NCI-H82 treated with DMSO at 0.1 percent for 48 hours (cell line): ENCODE data around the gene ZBED4.

Source experiments
- DNase-seq: peaks from one replicate; lab custom pipeline; 2025; ENCODE audit not compliant: unreplicated experiment; lab: John Stamatoyannopoulos, UW

The ZBED4 gene

DNA sequence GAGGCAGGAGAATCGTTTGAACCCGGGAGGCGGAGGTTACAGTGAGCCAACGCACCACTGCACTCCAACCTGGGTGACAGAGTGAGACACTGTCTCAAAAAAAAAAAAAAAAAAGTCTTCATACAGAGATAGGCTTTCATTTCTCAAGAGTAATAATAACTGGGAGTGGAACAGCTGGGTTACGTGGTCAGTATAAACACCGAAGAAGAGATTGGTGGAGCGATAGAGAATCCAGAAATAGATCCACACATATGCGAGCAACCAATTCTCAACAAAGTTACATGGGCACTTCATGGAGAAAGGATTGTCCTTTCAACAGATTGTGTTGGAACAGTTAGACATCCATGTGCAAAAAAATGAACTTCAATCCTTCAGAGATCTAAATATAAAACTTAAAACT lies 24.6 kb downstream of the ZBED4 start:
- no peak for DNase-seq

DNA sequence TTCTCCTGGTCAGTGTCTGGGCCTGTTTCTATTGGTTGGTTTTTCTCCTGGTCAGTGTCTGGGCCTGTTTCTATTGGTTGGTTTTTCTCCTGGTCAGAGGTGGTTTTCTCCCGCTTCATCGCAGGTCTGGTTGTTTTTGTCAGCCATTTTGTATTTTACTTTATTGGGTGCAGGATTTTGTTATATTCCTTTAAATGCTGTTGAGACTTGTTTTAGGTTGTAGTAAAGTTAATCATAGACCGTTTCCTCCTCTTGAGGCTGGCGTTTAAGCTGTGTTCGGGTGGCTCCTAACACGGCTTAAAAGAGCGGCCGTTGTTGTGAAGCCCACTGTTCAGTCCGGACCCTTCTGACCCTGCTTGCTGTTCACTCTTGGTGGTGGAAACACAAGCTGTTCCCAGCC lies 26.2 kb downstream of the ZBED4 start:
- no peak for DNase-seq

DNA sequence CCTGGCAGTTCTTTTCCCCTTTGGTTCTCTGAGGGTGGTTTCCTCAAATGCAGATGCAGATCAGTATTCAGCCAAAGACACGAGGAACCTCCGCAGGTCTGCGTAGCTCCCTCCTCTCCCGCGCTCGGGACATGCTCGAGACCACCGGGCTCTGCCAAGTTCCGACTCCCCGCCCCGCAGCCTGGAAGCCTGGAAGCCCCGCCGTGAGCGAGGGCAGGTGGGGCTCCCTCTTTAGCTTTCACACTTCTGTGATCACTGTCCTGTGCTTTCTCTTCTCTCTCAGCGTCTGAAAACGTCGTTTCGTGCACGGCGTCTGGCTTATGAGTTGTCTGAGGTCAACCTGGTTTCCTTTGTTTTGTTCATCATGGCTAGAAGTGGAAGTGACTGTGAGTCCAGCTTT lies 26.6 kb downstream of the ZBED4 start:
- DNase-seq, result no peak

DNA sequence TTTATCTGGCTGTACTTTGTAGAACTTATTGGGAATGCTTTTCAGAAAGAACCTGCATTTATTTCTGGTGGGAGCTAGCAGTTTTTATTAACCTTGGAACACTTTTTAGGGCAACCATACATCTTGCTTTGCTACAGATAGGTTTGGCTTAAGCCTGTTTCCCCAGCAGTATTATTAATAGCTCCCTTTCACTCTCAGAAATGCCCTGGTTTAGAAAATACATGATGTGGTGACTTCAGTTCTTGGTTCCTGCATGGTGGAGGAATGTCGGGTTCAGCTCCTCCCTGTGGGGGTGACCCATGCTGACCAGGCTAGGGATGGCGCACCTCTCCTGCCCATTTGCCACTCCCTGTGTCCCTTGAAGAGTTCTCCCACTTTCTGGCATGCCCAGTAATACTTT lies 28.2 kb downstream of the ZBED4 start:
- no peak for DNase-seq

DNA sequence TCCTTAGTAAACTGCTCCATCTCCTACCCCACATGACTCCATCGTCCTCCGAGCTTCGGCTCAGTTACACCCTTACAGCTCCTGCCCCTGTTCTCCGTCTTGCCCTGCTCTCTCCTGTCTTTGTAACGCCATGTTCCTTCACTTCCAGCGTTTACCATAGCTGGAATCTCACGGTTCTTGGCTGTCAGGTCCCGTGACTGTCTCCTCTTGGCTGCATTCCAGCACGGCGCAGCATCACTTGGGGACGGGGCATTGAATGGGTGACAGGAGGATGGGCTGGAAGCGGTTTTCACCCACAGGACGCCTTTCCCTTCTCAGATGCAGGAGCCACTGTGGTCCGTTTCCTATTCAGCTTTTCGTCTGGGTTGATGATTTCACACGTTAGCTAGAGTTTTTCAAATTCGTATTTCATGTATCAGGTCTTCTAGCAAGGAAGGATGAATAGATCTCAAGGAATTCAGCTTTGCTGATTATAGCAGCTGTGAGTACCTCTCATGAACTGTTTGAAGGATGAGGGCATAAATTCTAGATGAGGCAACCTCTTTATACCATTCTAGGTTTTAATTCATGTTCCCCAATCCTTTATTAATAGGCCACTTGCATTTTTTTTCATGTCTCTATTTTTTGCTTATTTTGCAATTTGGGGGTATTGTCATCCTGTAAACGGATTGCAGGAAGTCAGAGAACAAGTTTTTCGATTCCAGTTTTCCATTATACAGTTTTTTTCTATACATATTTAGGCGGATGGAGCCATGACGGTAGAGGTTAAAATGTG lies 29.1 kb downstream of the ZBED4 start:
- no peak for DNase-seq

DNA sequence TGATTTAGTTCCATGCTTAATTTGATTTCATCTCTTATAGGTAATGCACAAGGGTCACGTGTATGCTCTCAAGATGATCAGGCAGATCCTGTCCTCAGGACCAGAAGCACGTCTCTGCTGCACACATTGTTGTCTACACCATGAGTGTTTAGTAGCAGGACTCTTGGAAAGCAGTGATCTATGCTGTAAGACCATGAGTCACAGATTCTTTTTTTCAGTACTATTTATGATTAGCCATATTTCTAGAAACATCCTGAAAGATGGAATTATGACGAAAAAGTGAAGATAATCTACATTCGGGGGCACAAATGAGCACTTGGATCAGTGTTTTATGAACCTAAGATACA lies 29.6 kb downstream of the ZBED4 start:
- no peak for DNase-seq

DNA sequence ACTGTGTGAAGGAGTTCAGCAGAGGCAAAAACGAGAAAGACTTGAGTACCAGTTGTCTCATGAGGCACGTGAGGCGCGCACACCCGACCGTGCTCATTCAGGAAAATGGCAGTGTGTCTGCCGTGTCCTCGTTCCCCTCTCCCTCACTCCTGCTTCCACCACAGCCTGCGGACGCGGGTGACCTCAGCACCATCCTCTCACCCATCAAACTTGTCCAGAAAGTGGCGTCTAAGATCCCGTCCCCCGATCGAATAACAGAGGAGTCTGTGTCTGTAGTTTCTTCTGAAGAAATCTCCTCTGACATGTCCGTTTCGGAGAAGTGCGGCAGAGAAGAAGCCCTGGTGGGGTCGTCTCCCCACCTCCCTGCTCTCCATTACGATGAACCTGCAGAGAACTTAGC lies 30.4 kb downstream of the ZBED4 start:
- no peak for DNase-seq

DNA sequence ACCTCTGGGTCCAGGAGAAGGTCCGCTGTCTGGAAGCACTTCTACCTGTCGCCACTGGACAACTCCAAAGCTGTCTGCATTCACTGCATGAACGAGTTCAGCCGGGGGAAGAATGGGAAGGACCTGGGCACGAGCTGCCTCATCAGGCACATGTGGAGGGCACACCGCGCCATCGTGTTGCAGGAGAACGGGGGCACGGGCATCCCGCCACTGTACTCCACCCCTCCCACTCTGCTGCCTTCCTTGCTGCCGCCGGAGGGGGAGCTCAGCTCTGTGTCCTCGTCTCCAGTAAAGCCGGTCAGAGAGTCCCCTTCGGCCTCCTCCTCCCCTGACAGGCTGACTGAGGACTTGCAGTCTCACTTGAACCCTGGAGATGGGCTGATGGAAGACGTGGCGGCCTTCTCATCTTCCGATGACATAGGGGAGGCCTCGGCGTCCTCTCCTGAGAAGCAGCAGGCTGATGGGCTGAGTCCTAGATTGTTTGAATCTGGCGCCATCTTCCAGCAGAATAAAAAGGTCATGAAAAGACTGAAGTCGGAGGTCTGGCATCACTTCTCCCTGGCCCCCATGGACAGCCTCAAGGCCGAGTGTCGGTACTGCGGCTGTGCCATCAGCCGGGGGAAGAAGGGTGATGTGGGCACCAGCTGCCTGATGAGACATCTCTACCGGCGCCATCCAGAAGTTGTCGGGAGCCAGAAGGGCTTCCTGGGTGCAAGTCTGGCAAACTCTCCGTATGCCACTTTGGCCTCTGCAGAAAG lies 31.0 kb downstream of the ZBED4 start:
- DNase-seq, result no peak

DNA sequence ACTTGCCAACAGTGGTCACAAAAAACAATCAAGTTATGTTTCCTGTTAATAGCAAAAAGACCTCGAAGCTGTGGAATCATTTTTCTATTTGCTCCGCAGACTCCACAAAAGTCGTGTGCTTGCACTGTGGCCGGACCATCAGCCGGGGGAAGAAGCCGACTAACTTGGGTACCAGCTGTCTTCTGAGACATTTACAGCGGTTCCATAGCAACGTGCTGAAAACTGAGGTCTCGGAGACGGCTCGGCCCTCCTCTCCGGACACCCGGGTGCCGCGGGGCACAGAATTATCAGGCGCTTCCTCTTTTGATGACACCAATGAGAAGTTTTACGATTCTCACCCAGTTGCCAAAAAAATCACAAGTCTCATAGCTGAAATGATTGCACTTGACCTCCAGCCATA lies 31.6 kb downstream of the ZBED4 start:
- DNase-seq, result no peak

DNA sequence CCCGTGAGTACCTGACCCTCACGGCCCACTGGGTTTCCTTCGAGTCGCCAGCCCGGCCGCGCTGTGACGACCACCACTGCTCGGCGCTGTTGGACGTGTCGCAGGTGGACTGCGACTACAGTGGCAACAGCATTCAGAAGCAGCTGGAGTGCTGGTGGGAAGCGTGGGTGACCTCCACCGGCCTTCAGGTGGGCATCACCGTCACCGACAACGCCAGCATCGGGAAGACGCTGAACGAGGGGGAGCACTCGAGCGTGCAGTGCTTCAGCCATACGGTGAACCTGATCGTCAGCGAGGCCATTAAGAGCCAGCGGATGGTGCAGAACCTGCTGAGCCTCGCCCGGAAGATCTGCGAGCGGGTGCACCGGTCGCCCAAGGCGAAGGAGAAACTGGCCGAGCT lies 32.2 kb downstream of the ZBED4 start:
- no peak for DNase-seq

DNA sequence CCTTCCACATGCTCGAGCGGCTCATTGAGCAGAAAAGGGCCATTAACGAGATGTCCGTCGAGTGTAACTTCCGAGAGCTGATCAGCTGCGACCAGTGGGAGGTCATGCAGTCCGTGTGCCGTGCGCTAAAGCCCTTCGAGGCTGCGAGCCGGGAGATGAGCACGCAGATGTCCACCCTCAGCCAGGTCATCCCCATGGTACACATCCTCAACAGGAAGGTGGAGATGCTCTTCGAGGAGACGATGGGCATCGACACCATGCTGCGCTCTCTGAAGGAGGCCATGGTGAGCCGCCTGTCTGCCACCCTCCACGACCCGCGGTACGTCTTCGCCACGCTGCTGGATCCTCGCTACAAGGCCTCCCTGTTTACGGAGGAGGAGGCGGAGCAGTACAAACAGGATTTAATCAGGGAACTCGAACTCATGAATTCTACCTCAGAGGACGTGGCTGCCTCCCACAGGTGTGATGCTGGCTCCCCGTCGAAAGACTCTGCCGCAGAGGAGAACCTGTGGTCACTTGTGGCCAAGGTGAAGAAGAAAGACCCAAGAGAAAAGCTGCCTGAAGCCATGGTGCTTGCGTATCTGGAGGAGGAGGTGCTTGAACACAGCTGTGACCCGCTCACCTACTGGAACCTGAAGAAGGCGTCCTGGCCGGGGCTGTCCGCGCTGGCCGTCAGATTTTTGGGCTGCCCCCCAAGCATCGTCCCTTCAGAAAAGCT lies 32.9 kb downstream of the ZBED4 start:
- no peak for DNase-seq

DNA sequence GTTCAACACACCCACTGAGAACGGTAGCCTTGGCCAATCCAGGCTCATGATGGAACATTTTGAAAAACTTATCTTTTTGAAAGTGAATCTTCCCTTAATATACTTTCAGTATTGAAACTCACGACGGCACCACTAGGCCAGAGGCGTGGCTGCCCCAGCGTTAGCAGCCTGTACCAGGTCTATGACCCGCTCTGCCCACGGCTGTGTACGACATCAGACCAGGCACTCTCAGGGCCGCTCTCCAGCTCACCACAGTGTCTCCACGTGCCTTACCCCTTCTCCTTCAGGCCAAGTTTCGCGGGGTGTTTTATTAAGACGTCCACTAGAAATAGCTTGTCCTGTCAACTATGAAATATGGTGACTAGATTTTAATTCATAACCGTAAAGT lies 33.4 kb downstream of the ZBED4 start:
- DNase-seq, result no peak

DNA sequence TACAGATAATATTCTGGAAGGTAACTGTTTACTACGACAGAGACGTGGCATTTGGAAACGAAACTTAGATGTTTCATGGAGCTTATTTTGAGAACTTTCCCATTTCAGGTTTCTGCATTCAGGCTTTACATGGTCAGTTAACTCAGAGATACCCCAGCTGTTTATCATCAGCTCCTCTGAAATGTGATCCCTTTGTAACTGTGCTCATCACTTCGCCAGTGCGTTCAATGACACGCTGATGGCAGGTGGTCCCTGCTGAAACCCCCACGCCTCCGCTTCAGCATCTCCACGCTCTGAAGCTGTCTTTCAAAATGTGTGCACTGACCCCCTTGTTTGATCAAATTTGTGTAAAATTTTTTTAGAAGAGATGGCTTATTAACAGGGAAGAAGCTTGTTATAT lies 34.1 kb downstream of the ZBED4 start:
- no peak for DNase-seq

DNA sequence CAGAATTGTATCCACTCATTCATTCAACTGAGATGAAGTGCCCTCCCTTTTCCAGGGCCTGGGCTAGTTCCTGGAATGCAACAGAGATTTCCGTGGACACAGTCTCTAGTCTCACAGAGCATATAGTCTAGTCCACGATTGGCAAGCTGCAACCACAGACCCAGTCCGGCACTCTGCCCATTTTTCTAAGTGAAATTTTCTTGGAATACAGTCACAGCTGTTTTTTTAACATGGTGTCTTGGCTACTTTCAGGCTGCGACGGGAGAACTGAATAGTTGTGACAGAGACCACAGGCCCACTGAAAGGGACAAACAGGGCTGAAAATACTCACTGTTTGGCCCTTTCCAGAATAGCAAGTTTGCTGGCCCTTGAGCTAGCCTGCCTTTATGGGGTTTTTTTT lies 35.4 kb downstream of the ZBED4 start:
- DNase-seq, result no peak

DNA sequence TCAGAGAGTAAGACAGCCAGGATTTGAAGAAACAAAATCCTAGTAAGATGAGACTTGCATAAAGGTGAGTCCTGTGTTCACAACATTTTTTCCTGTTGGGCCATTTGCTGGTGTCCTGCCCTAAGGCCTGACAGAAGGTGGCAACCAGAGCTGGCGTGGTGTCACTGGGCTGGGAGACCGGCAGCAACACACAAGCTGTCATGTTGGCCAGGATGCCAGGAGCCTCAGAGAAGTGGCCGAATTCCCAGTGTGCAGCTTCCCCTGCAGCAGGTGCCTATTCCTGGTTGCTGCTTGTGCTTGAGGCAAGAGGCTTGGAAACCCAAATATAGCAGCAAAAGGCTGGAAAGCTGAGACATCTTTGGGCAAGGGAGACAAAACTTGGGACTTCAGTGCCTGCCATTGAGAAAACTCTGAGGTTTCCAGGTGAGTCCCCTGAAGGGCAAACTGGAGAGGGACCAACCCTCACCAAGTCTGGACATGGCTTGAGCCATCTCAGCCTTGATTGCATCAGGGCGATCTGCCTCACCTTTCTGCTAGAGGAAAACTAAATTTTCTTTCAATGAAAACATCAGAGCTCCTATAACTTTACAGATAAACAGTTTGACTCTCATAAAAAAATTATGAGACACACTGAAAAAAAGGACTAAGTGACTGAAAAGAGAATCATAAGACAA lies 38.7 kb downstream of the ZBED4 start:
- no peak for DNase-seq

DNA sequence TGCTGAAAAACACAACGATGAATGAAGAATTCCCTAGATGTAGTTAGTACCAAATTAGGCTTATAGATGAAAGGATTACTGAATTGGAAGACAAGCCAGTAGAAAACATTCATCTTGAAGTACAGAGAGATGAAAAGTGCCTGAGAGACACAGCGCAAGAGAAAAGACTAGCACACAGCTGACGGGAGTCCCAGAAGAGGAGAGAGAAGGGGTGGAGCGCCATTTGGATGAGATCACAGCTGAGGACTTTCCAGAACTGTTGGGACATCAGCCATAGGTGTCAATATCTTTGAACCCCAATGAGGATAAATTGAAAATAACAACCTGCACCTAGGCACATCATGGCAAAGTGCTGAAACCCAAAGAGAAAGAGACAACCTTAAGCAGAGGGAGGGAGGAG lies 39.4 kb downstream of the ZBED4 start:
- no peak for DNase-seq

DNA sequence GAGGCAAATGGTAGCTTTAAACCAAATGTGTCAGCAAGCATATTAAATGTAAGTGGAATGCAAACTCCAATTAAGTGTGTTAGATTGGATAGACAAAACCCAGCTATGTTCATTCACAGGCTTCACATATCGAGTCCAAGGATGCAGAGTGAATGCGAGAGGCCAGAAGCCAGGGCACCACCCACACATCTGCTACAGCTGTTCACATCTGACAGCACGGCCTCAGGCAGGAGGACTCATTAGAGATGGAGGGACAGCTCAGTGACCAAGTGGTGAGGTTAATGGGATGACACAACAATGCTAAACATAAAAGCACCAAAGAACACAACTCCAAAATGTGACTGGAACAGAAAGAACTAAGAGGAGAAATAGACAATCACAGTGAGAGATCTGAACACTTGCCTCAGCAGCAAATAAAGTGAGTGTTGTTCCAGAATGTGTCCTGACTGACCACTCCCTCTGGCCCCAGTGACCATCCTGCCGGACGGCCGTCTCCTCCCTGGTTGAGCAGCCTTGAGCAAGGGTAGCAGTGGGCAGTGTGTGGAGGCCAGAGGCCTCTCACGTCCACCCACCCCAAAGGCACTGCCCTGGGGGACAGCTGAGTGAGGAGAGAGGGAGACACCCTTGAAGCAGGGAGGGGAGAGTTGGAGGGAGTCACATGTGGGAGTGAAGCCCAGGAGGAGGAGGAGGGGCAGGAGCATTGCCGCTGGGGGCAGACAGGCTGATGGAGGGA lies 40.8 kb downstream of the ZBED4 start:
- no peak for DNase-seq

DNA sequence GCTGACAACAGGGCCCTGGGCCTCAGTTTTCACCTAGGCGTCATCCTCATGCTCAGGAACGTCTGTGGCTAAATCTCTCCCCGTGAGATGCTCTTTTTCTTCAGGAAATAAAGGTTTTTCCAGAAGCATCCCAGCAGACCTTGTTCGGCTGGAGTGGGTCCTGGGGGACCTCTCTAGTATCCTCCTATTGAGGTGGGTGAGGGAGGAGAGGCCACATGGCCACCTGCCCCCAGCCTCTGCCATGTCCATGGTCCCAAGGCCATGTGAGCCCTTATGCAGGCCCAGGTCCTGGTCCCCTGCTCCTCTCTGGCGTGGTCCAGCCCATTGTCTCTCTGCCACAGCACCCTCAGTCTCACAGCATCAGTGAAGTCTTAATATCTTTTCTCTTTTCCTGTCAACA lies 42.6 kb downstream of the ZBED4 start:
- DNase-seq, result no peak

DNA sequence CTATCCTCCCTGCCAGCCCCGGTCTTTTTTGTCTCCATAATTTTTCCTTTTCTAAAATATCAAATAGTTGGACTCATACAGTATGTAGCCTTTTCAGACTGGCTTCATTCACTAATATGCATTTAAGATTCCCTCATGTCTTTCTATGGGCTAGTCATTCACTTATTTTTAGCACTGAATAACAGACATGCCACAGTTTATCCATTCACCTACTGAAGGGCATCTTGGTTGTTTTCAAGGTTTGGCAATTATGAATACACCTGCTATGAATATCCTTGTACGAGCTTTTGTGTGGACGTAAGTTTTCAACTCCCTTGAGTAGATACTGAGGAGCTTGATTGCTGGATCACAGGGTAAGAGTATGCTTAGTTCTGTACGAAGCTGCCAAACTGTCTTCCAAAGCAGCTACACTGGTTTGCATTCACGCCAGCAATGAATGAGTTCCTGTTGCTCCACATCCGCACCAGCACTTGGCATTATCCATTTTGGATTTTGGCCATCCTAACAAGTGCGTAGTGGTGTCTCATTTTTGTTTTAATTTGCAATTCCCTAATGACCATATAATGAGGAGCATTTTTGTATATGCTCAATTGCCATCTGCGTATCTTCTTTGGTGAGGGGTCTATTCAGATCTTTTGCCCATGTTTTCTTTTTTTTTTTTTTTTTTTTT lies 43.5 kb downstream of the ZBED4 start:
- no peak for DNase-seq

DNA sequence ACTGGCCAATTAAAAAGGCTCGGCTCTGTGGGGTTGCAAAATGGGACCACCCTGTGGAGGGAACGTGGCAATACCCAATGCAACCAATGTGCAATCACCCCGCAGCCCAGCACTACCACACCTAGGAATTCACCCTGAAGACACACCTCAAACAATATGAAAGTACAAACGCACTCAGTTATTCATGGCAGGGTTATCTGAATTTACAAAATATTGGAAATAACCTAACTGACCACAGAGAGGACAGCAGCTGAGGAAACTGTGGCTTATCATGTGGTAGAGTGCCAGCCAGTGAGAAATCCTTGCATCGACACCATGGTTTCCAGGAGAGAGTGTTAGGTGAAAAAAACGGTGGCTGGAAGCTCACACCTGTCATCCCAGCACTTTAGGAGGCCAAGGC lies 45.9 kb downstream of the ZBED4 start:
- no peak for DNase-seq
